H9 (cell line): ENCODE measurements around the gene MAML3. TPM values are rescaled to one million over a fixed set of nuclear protein-coding genes. Genes with fewer than 3 reads are reported as not detected.
A peak's percentile ranks its signal among the peaks of the same experiment; 100 is the strongest.

Experiments used
- DNase-seq: peaks from one replicate; pipeline ENCODE4 v3.0.0-alpha.2; 2017
- H2AFZ ChIP-seq: one replicate; pipeline ENCODE4 v1.6.1; 2013; ENCODE audit warnings: mild to moderate bottlenecking, low read length, control low read depth, moderate library complexity
- H2AK5ac ChIP-seq: 2 replicates; pipeline ENCODE4 v1.6.1; 2013; ENCODE audit warnings: low read length, control low read depth, mixed read lengths; ENCODE audit not compliant: insufficient read length
- H2BK120ac ChIP-seq: one replicate; pipeline ENCODE4 v1.6.1; 2013; ENCODE audit warnings: low read depth, mild to moderate bottlenecking, low read length, control low read depth, inconsistent platforms; ENCODE audit not compliant: poor library complexity, severe bottlenecking
- H2BK12ac ChIP-seq: 2 replicates; pipeline ENCODE4 v1.6.1; 2013; ENCODE audit warnings: low read length, control low read depth, mixed read lengths, low read depth; ENCODE audit not compliant: insufficient read length
- H2BK15ac ChIP-seq: 2 replicates; pipeline ENCODE4 v1.6.1; 2013; ENCODE audit warnings: low read depth, low read length, control low read depth
- H2BK20ac ChIP-seq: one replicate; pipeline ENCODE4 v1.6.1; 2013; ENCODE audit warnings: low read depth, mild to moderate bottlenecking, low read length, control low read depth, inconsistent platforms; ENCODE audit not compliant: poor library complexity, severe bottlenecking
- H2BK5ac ChIP-seq: 2 replicates; pipeline ENCODE4 v1.6.1; 2013; ENCODE audit warnings: low read length, control low read depth, mixed read lengths; ENCODE audit not compliant: insufficient read length
- H3K14ac ChIP-seq: 2 replicates; pipeline ENCODE4 v1.6.1; 2013; ENCODE audit warnings: low read length, control low read depth; ENCODE audit not compliant: insufficient read depth
- H3K18ac ChIP-seq: 2 replicates; pipeline ENCODE4 v1.6.1; 2013; ENCODE audit warnings: low read depth, mild to moderate bottlenecking, mixed read lengths, low read length, control low read depth; ENCODE audit not compliant: insufficient read length
- H3K23ac ChIP-seq: 2 replicates; pipeline ENCODE4 v1.6.1; 2013; ENCODE audit warnings: low read length, control low read depth, mixed read lengths, low read depth; ENCODE audit not compliant: insufficient read length
- H3K23me2 ChIP-seq: 2 replicates; pipeline ENCODE4 v1.6.1; 2013; ENCODE audit warnings: low read depth, mild to moderate bottlenecking, mixed read lengths, low read length, control low read depth; ENCODE audit not compliant: insufficient read length, poor library complexity, severe bottlenecking
- H3K27ac ChIP-seq: 2 replicates; pipeline ENCODE4 v1.5.1; 2013; ENCODE audit warnings: low read length, control low read depth, mixed read lengths, low read depth; ENCODE audit not compliant: insufficient read length
- H3K27me3 ChIP-seq: 2 replicates; pipeline ENCODE4 v1.6.1; 2013; ENCODE audit warnings: low read length, control low read depth, inconsistent platforms; ENCODE audit not compliant: insufficient read depth
- H3K4ac ChIP-seq: 2 replicates; pipeline ENCODE4 v1.6.1; 2013; ENCODE audit warnings: low read depth, mild to moderate bottlenecking, control low read depth, inconsistent platforms, low read length, moderate library complexity
- H3K4me1 ChIP-seq: 2 replicates; pipeline ENCODE4 v1.6.1; 2013; ENCODE audit warnings: low read length, control low read depth, inconsistent platforms; ENCODE audit not compliant: insufficient read depth
- H3K4me2 ChIP-seq: 2 replicates; pipeline ENCODE4 v1.6.1; 2013; ENCODE audit warnings: low read length, control low read depth, mixed read lengths; ENCODE audit not compliant: insufficient read length, insufficient read depth
- H3K56ac ChIP-seq: 2 replicates; pipeline ENCODE4 v1.6.1; 2013; ENCODE audit warnings: low read depth, mild to moderate bottlenecking, mixed read lengths, low read length, control low read depth; ENCODE audit not compliant: insufficient read length
- H3K79me1 ChIP-seq: 2 replicates; pipeline ENCODE4 v1.6.1; 2013; ENCODE audit warnings: low read depth, mild to moderate bottlenecking, moderate library complexity, low read length, control low read depth, inconsistent platforms; ENCODE audit not compliant: insufficient read depth, poor library complexity, severe bottlenecking
- H3K79me2 ChIP-seq: 2 replicates; pipeline ENCODE4 v1.6.1; 2013; ENCODE audit warnings: low read length, control low read depth, inconsistent platforms; ENCODE audit not compliant: insufficient read depth
- H3K9ac ChIP-seq: 2 replicates; pipeline ENCODE4 v1.6.1; 2013; ENCODE audit warnings: low read length, control low read depth, mixed read lengths; ENCODE audit not compliant: insufficient read length; ENCODE audit errors: extremely low read depth
- H3K9me3 ChIP-seq: one replicate; pipeline ENCODE4 v1.6.1; 2013; ENCODE audit warnings: low read depth, low read length, inconsistent platforms; ENCODE audit not compliant: control insufficient read depth
- H3T11ph ChIP-seq: one replicate; pipeline ENCODE4 v1.6.1; 2013; ENCODE audit warnings: mild to moderate bottlenecking, low read length, control low read depth, inconsistent platforms
- H4K20me1 ChIP-seq: one replicate; pipeline ENCODE4 v1.6.1; 2013; ENCODE audit not compliant: control insufficient read depth, insufficient read length, insufficient read depth
- H4K5ac ChIP-seq: 2 replicates; pipeline ENCODE4 v1.6.1; 2013; ENCODE audit warnings: low read depth, mild to moderate bottlenecking, mixed read lengths, low read length, control low read depth; ENCODE audit not compliant: insufficient read length
- H4K8ac ChIP-seq: replicated peaks from 2 replicates; pipeline ENCODE4 v1.6.1; 2013; ENCODE audit warnings: low read length, control low read depth, mixed read lengths, low read depth; ENCODE audit not compliant: insufficient read length
- H4K91ac ChIP-seq: 2 replicates; pipeline ENCODE4 v1.6.1; 2013; ENCODE audit warnings: low read depth, mild to moderate bottlenecking, moderate library complexity, mixed read lengths, low read length, control low read depth; ENCODE audit not compliant: insufficient read length
- H3K27ac Mint-ChIP-seq, 3 experiments: 2 replicates in 2 of 3; 3 replicates in 1 of 3; pipeline ENCODE4 v1.8.0; 2020 to 2021; ENCODE audit warnings: mixed read lengths in 3 of 3, mild to moderate bottlenecking in 1 of 3, moderate library complexity in 1 of 3
- H3K27me3 Mint-ChIP-seq: 2 replicates; pipeline ENCODE4 v1.8.0; 2021; ENCODE audit warnings: low read depth, mild to moderate bottlenecking, moderate library complexity, mixed read lengths
- H3K36me3 Mint-ChIP-seq, 3 experiments: 2 replicates in 2 of 3; 3 replicates in 1 of 3; pipeline ENCODE4 v1.8.0; 2020 to 2021; ENCODE audit warnings: low read depth in 3 of 3, mixed read lengths in 3 of 3; ENCODE audit not compliant: insufficient read depth in 1 of 3
- H3K4me1 Mint-ChIP-seq, 2 experiments: 2 replicates each; pipeline ENCODE4 v1.8.0; 2020; ENCODE audit warnings: mixed read lengths in 2 of 2
- H3K4me3 Mint-ChIP-seq, 2 experiments: 2 replicates in 1 of 2; 3 replicates in 1 of 2; pipeline ENCODE4 v1.8.0; 2020 to 2021; ENCODE audit warnings: mild to moderate bottlenecking in 2 of 2, mixed read lengths in 2 of 2, moderate library complexity in 1 of 2
- H3K9me3 Mint-ChIP-seq, 2 experiments: 2 replicates in 1 of 2; 3 replicates in 1 of 2; pipeline ENCODE4 v1.8.0; 2020; ENCODE audit warnings: mild to moderate bottlenecking in 2 of 2, mixed read lengths in 2 of 2, moderate library complexity in 1 of 2
- CTCF ChIP-seq: fragments of 200-600 bp; sonication (generic); conservative IDR thresholded peaks from 3 replicates; pipeline ENCODE4 v1.8.0; 2021; ENCODE audit warnings: antibody characterized with exemption, mild to moderate bottlenecking
- WGBS: extraction: QIAGEN DNeasy Blood & Tissue Kit; methylation state at CpG from one replicate; pipeline ENCODE4 v1.1.7; 2013; ENCODE audit warnings: missing lambda C conversion rate, low lambda C conversion rate, mixed read lengths; ENCODE audit not compliant: insufficient read length; ENCODE audit errors: extremely low coverage; 5-methylcytosine and 5-hydroxymethylcytosine counted together
- total RNA-seq: library from RNA; stranded (reverse); gene quantifications from 2 replicates; pipeline ENCODE4 v1.2.1, GENCODE V29; 2021

The MAML3 gene
- total RNA-seq, 1 experiment from 2014 or later = 3.9 TPM

GRCh38 chr4:139764686-139765310 lies 389.2 kb downstream of the MAML3 start:
- H2BK15ac ChIP-seq = no peak overlapping the region
- Mint-ChIP-seq H3K27me3 (peaks cover 13% of the 10 kb centered on the region), H3K4me3 (no peak overlapping the region), H3K4me1 (peaks cover 29 to 30% of the 10 kb centered on the region in 2 experiments), H3K9me3 (no peaks in the 10 kb centered on the region), H3K36me3 (no peaks in the 10 kb centered on the region), H3K27ac (0 out of 7 replicates have a peak overlapping the region, but pooled peaks of 1 of the 3 experiments have one; percentile 16)
- H2AFZ ChIP-seq = no peak overlapping the region
- DNase-seq = no peak
- no peaks in the 10 kb centered on the region for H3K79me1 ChIP-seq
- no peak overlapping the region for H3K4ac ChIP-seq
- no peak overlapping the region for H3K23ac ChIP-seq
- H3K14ac ChIP-seq = no peak overlapping the region
- H3K79me2 ChIP-seq = no peaks in the 10 kb centered on the region
- no peak overlapping the region for H2AK5ac ChIP-seq
- TF ChIP-seq CTCF = no peak
- no peak overlapping the region for H3K9ac ChIP-seq
- no peak overlapping the region for H4K8ac ChIP-seq
- no peaks in the 10 kb centered on the region for H3K27me3 ChIP-seq
- no peak overlapping the region for H4K5ac ChIP-seq
- H4K91ac ChIP-seq = no peak overlapping the region
- no peak overlapping the region for H3K56ac ChIP-seq
- H3K4me2 ChIP-seq = no peak overlapping the region
- WGBS = no CpG with 5 or more reads among the region's 9 CpGs
- H2BK120ac ChIP-seq = no peak overlapping the region
- H3K9me3 ChIP-seq = no peaks in the 10 kb centered on the region
- no peaks in the 10 kb centered on the region for H4K20me1 ChIP-seq
- no peak overlapping the region for H2BK5ac ChIP-seq
- H3K23me2 ChIP-seq = no peaks in the 10 kb centered on the region
- no peak overlapping the region for H2BK12ac ChIP-seq
- no peak overlapping the region for H3K27ac ChIP-seq
- no peak overlapping the region for H3T11ph ChIP-seq
- no peaks in the 10 kb centered on the region for H3K4me1 ChIP-seq
- H2BK20ac ChIP-seq = no peak overlapping the region
- H3K18ac ChIP-seq = no peak overlapping the region
